ENCODE results near the gene TOGARAM2. TPM values are rescaled to one million over a fixed set of nuclear protein-coding genes. Genes with fewer than 3 reads are reported as not detected.

TOGARAM2 gene
- total RNA-seq, 1 experiment from 2014 or later = 0.76 TPM

- POLR2A ChIA-PET = no interaction called here
- Histone ChIP-seq H3K27ac (ENCODE audit: low read depth, low read length) (no peak overlapping the region), H3K9me3 (ENCODE audit: control insufficient read depth in 1 of 2, insufficient read depth in 1 of 2, low read depth in 1 of 2, low read length in 2 of 2) (peaks cover 0 to under 1% of the 10 kb centered on the region in 2 experiments; a peak in 1 of 4 replicates), H4K20me1 (ENCODE audit: insufficient read depth) (no peaks in the 10 kb centered on the region), H3K79me2 (ENCODE audit: insufficient read depth, low read length) (no peaks in the 10 kb centered on the region), H3K4me2 (ENCODE audit: low read length) (no peak overlapping the region), H3K9ac (ENCODE audit: low read length) (no peak overlapping the region), H3K4me1 (ENCODE audit: control insufficient read depth in 1 of 2, insufficient read depth in 2 of 2, low read length in 2 of 2) (no peaks in the 10 kb centered on the region), H3K27me3 (ENCODE audit: insufficient read depth, low read length) (no peaks in the 10 kb centered on the region), H3K36me3 (ENCODE audit: control insufficient read depth in 1 of 2, insufficient read depth in 2 of 2, low read length in 2 of 2) (no peaks in the 10 kb centered on the region), H2AFZ (ENCODE audit: low read depth, low read length, poor library complexity, severe bottlenecking) (no peak overlapping the region), H3K9me2 (ENCODE audit: insufficient read depth) (no peaks in the 10 kb centered on the region), H3K4me3 (replicated peaks in 1 of 2; ENCODE audit: low read depth in 1 of 2, low read length in 2 of 2) (no peak overlapping the region)
- CTCF ChIA-PET = no interaction called here
- ATAC-seq (no peak), DNase-seq (ENCODE audit: low read depth, low spot score) (no peak)
- no TSS peak for BruUV-seq (replicated peaks)
- intact Hi-C loops (cut with micrococcal nuclease) = no loop called here
- TF ChIP-seq POLR2A (IDR thresholded peaks at IDR 0.05; ENCODE audit: borderline replicate concordance, extremely low read depth, insufficient read depth, insufficient read length) = no peak
- TF ChIP-seq SP1 (IDR thresholded peaks at IDR 0.05; ENCODE audit: low read depth) = no peak
- no peak for TF ChIP-seq ATF3 (IDR thresholded peaks at IDR 0.05)
- TF ChIP-seq EZH2phosphoT487 (IDR thresholded peaks at IDR 0.05; ENCODE audit: borderline replicate concordance) = no peak
- no peak for TF ChIP-seq MAX (IDR thresholded peaks at IDR 0.05)
- RAD21 ChIA-PET (ENCODE audit: low non-redundant PET in 1 of 2, low total read pairs in 2 of 2, uncharacterized antibody in 2 of 2, unreplicated experiment in 2 of 2) = no interaction called here
Observed at GRCh38 chr2:29073933-29074332, 92.8 kb downstream of the TOGARAM2 start.

- H3K9me2 ChIP-seq (ENCODE audit: insufficient read depth) = no peaks in the 10 kb centered on the region
- no peaks in the 10 kb centered on the region for H3K36me3 ChIP-seq (ENCODE audit: control insufficient read depth in 1 of 2, insufficient read depth in 2 of 2, low read length in 2 of 2)
- H3K79me2 ChIP-seq (ENCODE audit: insufficient read depth, low read length) = no peaks in the 10 kb centered on the region
- no peaks in the 10 kb centered on the region for H4K20me1 ChIP-seq (ENCODE audit: insufficient read depth)
- H3K4me2 ChIP-seq (ENCODE audit: low read length) = no peak within 1 kb of the TSS
- H3K4me1 ChIP-seq (ENCODE audit: control insufficient read depth in 1 of 2, insufficient read depth in 2 of 2, low read length in 2 of 2) = no peaks in the 10 kb centered on the region
- peaks cover 0 to 3% of the 10 kb centered on the region in 2 experiments; a peak in 2 of 4 replicates for H3K9me3 ChIP-seq (ENCODE audit: control insufficient read depth in 1 of 2, insufficient read depth in 1 of 2, low read depth in 1 of 2, low read length in 2 of 2)
- no peak within 1 kb of the TSS for H2AFZ ChIP-seq (ENCODE audit: low read depth, low read length, poor library complexity, severe bottlenecking)
- H3K4me3 ChIP-seq (replicated peaks in 1 of 2; ENCODE audit: low read depth in 1 of 2, low read length in 2 of 2) = no peak within 1 kb of the TSS
- H3K27ac ChIP-seq (ENCODE audit: low read depth, low read length) = no peak within 1 kb of the TSS
- ATAC-seq (no peak), DNase-seq (ENCODE audit: low read depth, low spot score) (no peak)
- BruUV-seq (replicated peaks) = no TSS peak
- intact Hi-C loops (cut with micrococcal nuclease) = no loop called here
- ChIA-PET POLR2A (no interaction called here), RAD21 (ENCODE audit: low non-redundant PET in 1 of 2, low total read pairs in 2 of 2, uncharacterized antibody in 2 of 2, unreplicated experiment in 2 of 2) (no interaction called here), CTCF (no interaction called here)
- TF ChIP-seq ATF3 (IDR thresholded peaks at IDR 0.05) = no peak
- no peak for TF ChIP-seq JUND (IDR thresholded peaks at IDR 0.05)
- TF ChIP-seq YY1 (IDR thresholded peaks at IDR 0.05; ENCODE audit: extremely low read depth, insufficient replicate concordance, low read depth, low read length) = no peak
- TF ChIP-seq ZFX (IDR thresholded peaks at IDR 0.05) = no peak
- no peak for TF ChIP-seq TCF7L2 (IDR thresholded peaks at IDR 0.05; ENCODE audit: borderline replicate concordance, extremely low read depth, insufficient read depth, insufficient read length)
- no peaks in the 10 kb centered on the region for H3K27me3 ChIP-seq (ENCODE audit: insufficient read depth, low read length)
- H3K9ac ChIP-seq (ENCODE audit: low read length) = no peak within 1 kb of the TSS
Observed at GRCh38 chr2:29074411-29074810, 93.3 kb downstream of the TOGARAM2 start, which contains the start of gene PCARE. PCARE (minus strand) TSS chr2:29074523; CDS start chr2:29074261, 262 bp downstream.
